GM23338 (cell line): Measurements from ENCODE around the gene SHISA4. TPM values are rescaled to one million over a fixed set of nuclear protein-coding genes. Genes with fewer than 3 reads are reported as not detected.
"Not testable (repeated sequence)": the region's sequence is repeated elsewhere in the genome, so short reads cannot be mapped to it uniquely, and the experiment has no call there.

Experiments
- ATAC-seq: fragments of 200-7000 bp; cut with Tn5 transposase; 3 replicates; pipeline ENCODE4 v1.9.1; 2020
- DNase-seq: peaks from one replicate; pipeline ENCODE4 v3.0.0-alpha.2; 2015; ENCODE audit warnings: low spot score
- H2AFZ ChIP-seq: fragments of 200-600 bp; sonication (generic); 2 replicates; pipeline ENCODE4 v1.8.0; 2016; ENCODE audit warnings: antibody characterized with exemption, mild to moderate bottlenecking, moderate library complexity
- H3F3A ChIP-seq: fragments of 200-600 bp; sonication (generic); replicated peaks from 2 replicates; pipeline ENCODE4 v1.8.0; 2017; ENCODE audit warnings: antibody characterized with exemption, mixed run types, low read depth
- H3K27ac ChIP-seq: fragments of 200-600 bp; sonication (generic); 2 replicates; pipeline ENCODE4 v1.6.1; 2016; ENCODE audit warnings: low read depth
- H3K27me3 ChIP-seq: fragments of 200-600 bp; sonication (generic); 2 replicates; pipeline ENCODE4 v1.8.0; 2016; ENCODE audit warnings: mild to moderate bottlenecking, mixed run types, moderate library complexity; ENCODE audit not compliant: insufficient read depth
- H3K36me3 ChIP-seq: fragments of 200-600 bp; sonication (generic); 2 replicates; pipeline ENCODE4 v1.8.0; 2016; ENCODE audit warnings: mild to moderate bottlenecking; ENCODE audit not compliant: insufficient read depth
- H3K4me1 ChIP-seq: fragments of 200-600 bp; sonication (generic); 2 replicates; pipeline ENCODE4 v1.8.0; 2016; ENCODE audit warnings: mild to moderate bottlenecking, moderate library complexity; ENCODE audit not compliant: insufficient read depth
- H3K4me2 ChIP-seq: fragments of 200-600 bp; sonication (generic); 2 replicates; pipeline ENCODE4 v1.7.1; 2017; ENCODE audit warnings: mixed run types
- H3K4me3 ChIP-seq: fragments of 200-600 bp; sonication (generic); 2 replicates; pipeline ENCODE4 v1.6.1; 2016; ENCODE audit warnings: mixed run types
- H3K79me2 ChIP-seq: fragments of 200-600 bp; sonication (generic); replicated peaks from 2 replicates; pipeline ENCODE4 v1.8.0; 2017; ENCODE audit warnings: mild to moderate bottlenecking; ENCODE audit not compliant: insufficient read depth
- H3K9me2 ChIP-seq: fragments of 200-600 bp; sonication (generic); 2 replicates; pipeline ENCODE4 v1.8.0; 2017; ENCODE audit not compliant: insufficient read depth
- H4K20me1 ChIP-seq: fragments of 200-600 bp; sonication (generic); replicated peaks from 2 replicates; pipeline ENCODE4 v1.8.0; 2017; ENCODE audit warnings: mild to moderate bottlenecking; ENCODE audit not compliant: insufficient read depth
- H3K27ac Mint-ChIP-seq: 2 replicates; pipeline ENCODE4 v1.8.0; 2020; ENCODE audit warnings: inconsistent platforms, mild to moderate bottlenecking, moderate library complexity, mixed read lengths
- H3K27me3 Mint-ChIP-seq: 3 replicates; pipeline ENCODE4 v1.8.0; 2022; ENCODE audit warnings: low read depth, mild to moderate bottlenecking, moderate library complexity, mixed read lengths, inconsistent platforms; ENCODE audit not compliant: insufficient read depth, poor library complexity
- H3K36me3 Mint-ChIP-seq: 3 replicates; pipeline ENCODE4 v1.8.0; 2021; ENCODE audit warnings: low read depth, mild to moderate bottlenecking, inconsistent platforms, moderate library complexity, mixed read lengths
- H3K4me1 Mint-ChIP-seq: 3 replicates; pipeline ENCODE4 v1.8.0; 2020; ENCODE audit warnings: mild to moderate bottlenecking, inconsistent platforms, mixed read lengths
- H3K4me3 Mint-ChIP-seq: 3 replicates; pipeline ENCODE4 v1.8.0; 2021; ENCODE audit warnings: moderate library complexity, mild to moderate bottlenecking, inconsistent platforms, mixed read lengths
- H3K9me3 Mint-ChIP-seq: 3 replicates; pipeline ENCODE4 v1.8.0; 2020; ENCODE audit warnings: moderate library complexity, mild to moderate bottlenecking, inconsistent platforms, mixed read lengths
- CREB1 ChIP-seq: fragments of 250-450 bp; sonication (Bioruptor Pico); IDR thresholded peaks from 2 replicates; pipeline ENCODE4 v1.5.0; 2020; ENCODE audit warnings: low read depth, mild to moderate bottlenecking, moderate library complexity
- CTCF ChIP-seq, 2 experiments: fragments of 200-600 bp in 1 of 2; sonication (generic) in 1 of 2; conservative IDR thresholded peaks; 2 replicates each; pipeline versions ENCODE4 v1.5.1 to v1.6.1; 2016 to 2017; ENCODE audit warnings: antibody characterized with exemption in 2 of 2, low read depth in 2 of 2, mild to moderate bottlenecking in 2 of 2, moderate library complexity in 1 of 2
- NANOG ChIP-seq: IDR thresholded peaks from 2 replicates; pipeline ENCODE4 v1.6.1; 2016; ENCODE audit warnings: antibody characterized with exemption, borderline replicate concordance
- POLR2AphosphoS5 ChIP-seq: IDR thresholded peaks from 2 replicates; pipeline ENCODE4 v1.6.1; 2016; ENCODE audit warnings: antibody characterized with exemption, low read depth
- STAT1 ChIP-seq: IDR thresholded peaks from one replicate; pipeline ENCODE4 v1.6.1; 2016; ENCODE audit warnings: antibody characterized with exemption; ENCODE audit not compliant: unreplicated experiment
- ZNF114 ChIP-seq: fragments of 250-450 bp; sonication (Bioruptor Pico); IDR thresholded peaks from 2 replicates; pipeline ENCODE4 v1.5.0; 2020; ENCODE audit warnings: mild to moderate bottlenecking, moderate library complexity
- polyA plus RNA-seq: library from polyadenylated mRNA; unstranded; fragments of >200 nt; fragmentation: Nextera tagmentation; extraction: Ambion mirVana; gene quantifications from 2 replicates; pipeline ENCODE4 v1.2.1, GENCODE V29; 2016
- total RNA-seq: library from RNA; depleted of rRNA; stranded (reverse); fragments of >200 nt; shearing (Covaris generic); gene quantifications from 2 replicates; pipeline ENCODE4 v1.2.3, GENCODE V29; 2014

The SHISA4 gene
- total and polyA plus RNA-seq, 2 experiments from 2014 or later: 8.0 to 9.2 TPM

GRCh38 chr1:201939574-201939973 is 50.9 kb downstream of the SHISA4 start (continued):
- no peak for TF ChIP-seq ZNF114 (CRISPR knock-in tag)
- no peak for TF ChIP-seq NANOG
- TF ChIP-seq POLR2AphosphoS5: no peak
- TF ChIP-seq STAT1: no peak

- H3K27ac ChIP-seq, H3K36me3 Mint-ChIP-seq, H3K36me3 ChIP-seq, H3K9me3 Mint-ChIP-seq, H3F3A ChIP-seq, H3K4me2 ChIP-seq, H3K27me3 Mint-ChIP-seq, H3K9me2 ChIP-seq, H4K20me1 ChIP-seq, H3K27ac Mint-ChIP-seq, H3K4me3 Mint-ChIP-seq, H2AFZ ChIP-seq, H3K27me3 ChIP-seq, H3K4me3 ChIP-seq, H3K79me2 ChIP-seq, DNase-seq, H3K4me1 ChIP-seq, ATAC-seq: not testable (repeated sequence)
- TF ChIP-seq CTCF (conservative IDR thresholded peaks at IDR 0.05; ENCODE audit: low read depth in 2 of 2): peak in 1 of 2 experiments; percentile 29; a peak in 2 of 4 replicates
- H3K4me1 Mint-ChIP-seq: peaks cover 17% of the 10 kb centered on the region
Measured at GRCh38 chr1:201940316-201940715, 51.6 kb downstream of the SHISA4 start.

- H3K27ac Mint-ChIP-seq: peak overlapping the region; percentile 98
- H2AFZ ChIP-seq: peak overlapping the region; percentile 38
- peaks cover 29% of the 10 kb centered on the region for H3K4me1 Mint-ChIP-seq
- no peaks in the 10 kb centered on the region for H3K9me3 Mint-ChIP-seq
- no peaks in the 10 kb centered on the region for H3K36me3 ChIP-seq
- DNase-seq (peak; percentile 97), ATAC-seq (peak; percentile 83)
- no peaks in the 10 kb centered on the region for H3K9me2 ChIP-seq
- H3K4me3 Mint-ChIP-seq: peak overlapping the region; percentile 68
- peak overlapping the region; percentile 78 for H3K4me2 ChIP-seq
- TF ChIP-seq POLR2AphosphoS5 (peak; percentile 82), CTCF (conservative IDR thresholded peaks at IDR 0.05; ENCODE audit: low read depth in 2 of 2) (0 out of 4 replicates have a peak, but pooled peaks of 1 of the 2 experiments have one; percentile 5), CREB1 (CRISPR knock-in tag) (no peak)
- no peaks in the 10 kb centered on the region for H3K79me2 ChIP-seq
- no peaks in the 10 kb centered on the region for H3K36me3 Mint-ChIP-seq
- peak overlapping the region; percentile 86 for H3K27ac ChIP-seq
- peak overlapping the region; percentile 38 for H3K4me3 ChIP-seq
- peaks cover 4% of the 10 kb centered on the region; the same call in 1 of the 2 replicates for H3K4me1 ChIP-seq
- H3K27me3 Mint-ChIP-seq: peaks cover 8% of the 10 kb centered on the region
- H3F3A ChIP-seq: peaks cover 8% of the 10 kb centered on the region; the same call in 1 of the 2 replicates
- no peaks in the 10 kb centered on the region for H4K20me1 ChIP-seq
- H3K27me3 ChIP-seq: no peaks in the 10 kb centered on the region
Measured at GRCh38 chr1:201941420-201942128, 52.9 kb downstream of the SHISA4 start.
